Measurements from ENCODE around the gene PALM2AKAP2. TPM values are rescaled to one million over a fixed set of nuclear protein-coding genes. Genes with fewer than 3 reads are reported as not detected.

Gene PALM2AKAP2
- total RNA-seq, 4 donors from 2014 or later, result 1.2 to 3.6 (median 2.6) TPM

DNA sequence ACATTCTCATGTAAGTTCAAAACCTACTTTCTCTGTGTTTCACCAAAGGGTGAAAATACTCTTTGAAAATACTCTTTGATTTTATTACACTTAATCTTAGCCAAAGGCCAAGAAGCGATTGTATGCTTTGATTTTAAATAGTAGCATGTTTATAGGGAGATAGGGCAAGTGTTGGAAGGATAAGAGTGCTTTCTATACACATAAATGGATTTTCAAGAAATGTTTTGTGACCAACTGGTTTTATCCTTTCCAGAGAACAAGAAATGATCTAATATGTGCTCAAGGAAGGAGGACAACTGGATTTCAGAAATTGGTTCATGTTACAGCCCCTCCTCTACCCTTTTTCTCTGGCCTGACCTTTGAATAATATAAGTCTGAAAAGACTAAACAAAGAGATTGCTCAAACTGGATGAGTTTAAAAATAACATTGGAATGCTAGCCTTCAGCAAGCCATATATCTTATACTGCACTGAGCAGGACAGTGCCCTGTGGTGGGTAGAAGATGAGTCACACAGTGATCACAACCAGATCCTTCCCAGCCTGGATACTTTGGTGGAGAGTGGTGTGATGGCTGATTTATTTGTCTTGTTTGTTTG, 13.1 kb downstream of the PALM2AKAP2 start:
- DNase-seq (ENCODE audit: low spot score in 2 of 2), result peak in 1 of 2 donors; percentile 27
- TF ChIP-seq POLR2A (IDR thresholded peaks at IDR 0.05), result no peak
- TF ChIP-seq, protein P1, sequence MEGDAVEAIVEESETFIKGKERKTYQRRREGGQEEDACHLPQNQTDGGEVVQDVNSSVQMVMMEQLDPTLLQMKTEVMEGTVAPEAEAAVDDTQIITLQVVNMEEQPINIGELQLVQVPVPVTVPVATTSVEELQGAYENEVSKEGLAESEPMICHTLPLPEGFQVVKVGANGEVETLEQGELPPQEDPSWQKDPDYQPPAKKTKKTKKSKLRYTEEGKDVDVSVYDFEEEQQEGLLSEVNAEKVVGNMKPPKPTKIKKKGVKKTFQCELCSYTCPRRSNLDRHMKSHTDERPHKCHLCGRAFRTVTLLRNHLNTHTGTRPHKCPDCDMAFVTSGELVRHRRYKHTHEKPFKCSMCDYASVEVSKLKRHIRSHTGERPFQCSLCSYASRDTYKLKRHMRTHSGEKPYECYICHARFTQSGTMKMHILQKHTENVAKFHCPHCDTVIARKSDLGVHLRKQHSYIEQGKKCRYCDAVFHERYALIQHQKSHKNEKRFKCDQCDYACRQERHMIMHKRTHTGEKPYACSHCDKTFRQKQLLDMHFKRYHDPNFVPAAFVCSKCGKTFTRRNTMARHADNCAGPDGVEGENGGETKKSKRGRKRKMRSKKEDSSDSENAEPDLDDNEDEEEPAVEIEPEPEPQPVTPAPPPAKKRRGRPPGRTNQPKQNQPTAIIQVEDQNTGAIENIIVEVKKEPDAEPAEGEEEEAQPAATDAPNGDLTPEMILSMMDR (IDR thresholded peaks at IDR 0.05), result no peak
- no peak overlapping the region for H3K4me3 ChIP-seq (ENCODE audit: low read depth, poor library complexity, severe bottlenecking)
- 56 to 72% methylated on average over 1 of the region's 1 CpG for WGBS, 2 donors
- intact Hi-C loops (cut with DNase I; ENCODE audit: low total_unique reads), result no loop called here

DNA sequence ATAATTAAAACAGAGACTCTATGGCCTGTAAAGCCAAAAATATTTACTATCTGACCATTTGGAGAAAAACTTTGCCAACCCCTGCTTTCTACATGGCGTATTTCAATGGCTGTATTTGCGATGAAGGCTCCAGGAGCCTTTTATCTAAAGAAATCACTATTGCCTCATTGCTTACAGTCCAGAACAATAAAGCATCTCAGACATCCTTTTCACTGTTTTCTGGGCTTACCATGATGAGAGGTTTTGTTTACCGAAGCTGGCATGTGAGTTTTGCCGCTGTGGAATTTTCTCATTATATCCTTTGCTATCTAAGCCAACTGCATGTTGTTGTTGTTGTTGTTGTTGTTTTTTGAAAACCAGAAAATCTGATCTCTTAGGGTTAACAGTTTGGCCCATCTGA, 13.9 kb downstream of the PALM2AKAP2 start:
- no peak for DNase-seq (ENCODE audit: low spot score in 2 of 2)
- no peak for TF ChIP-seq POLR2A (IDR thresholded peaks at IDR 0.05)
- intact Hi-C loops (cut with DNase I; ENCODE audit: low total_unique reads), result no loop called here
- 88 to 90% methylated on average over 4 of the region's 4 CpGs for WGBS, 2 donors
- H3K4me3 ChIP-seq (ENCODE audit: low read depth, poor library complexity, severe bottlenecking), result no peak overlapping the region

DNA sequence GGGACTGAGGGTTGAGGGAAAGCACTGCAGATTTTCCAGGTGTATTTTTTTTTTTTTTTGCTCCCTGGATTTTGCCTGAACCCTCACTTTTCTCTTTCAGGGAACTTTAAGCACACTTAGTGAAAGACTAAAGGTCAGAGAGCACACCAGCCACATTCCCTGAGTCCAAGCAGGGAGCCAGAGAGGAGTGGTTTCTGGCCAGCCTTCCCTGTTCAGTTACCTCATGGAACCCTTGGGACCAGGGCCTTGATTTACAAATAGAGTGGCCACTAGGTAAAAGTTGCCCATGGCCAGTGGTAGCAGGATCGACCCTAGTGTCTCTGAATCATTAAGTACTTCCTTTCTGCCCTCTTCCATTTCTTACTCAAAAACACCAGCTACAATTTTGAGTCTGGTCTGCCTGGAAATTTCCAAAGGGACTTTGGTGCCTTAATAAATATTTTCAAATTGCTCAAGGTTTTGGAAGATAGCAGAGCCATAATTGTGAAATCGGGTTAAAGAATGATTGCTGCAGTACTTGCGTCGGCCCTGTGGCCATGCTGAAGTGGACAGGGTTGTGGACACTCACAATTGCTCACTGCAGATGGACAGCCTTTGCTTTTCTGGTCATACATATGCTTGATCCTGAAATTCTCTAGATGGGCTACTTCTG, 14.5 kb downstream of the PALM2AKAP2 start:
- 61 to 77% methylated on average over 4 of the region's 4 CpGs for WGBS, 2 donors
- DNase-seq (ENCODE audit: low spot score in 2 of 2), result no peak
- intact Hi-C loops (cut with DNase I; ENCODE audit: low total_unique reads), result no loop called here
- TF ChIP-seq POLR2A (IDR thresholded peaks at IDR 0.05), result no peak
- TF ChIP-seq, protein P1 (IDR thresholded peaks at IDR 0.05), result no peak
- no peak overlapping the region for H3K4me3 ChIP-seq (ENCODE audit: low read depth, poor library complexity, severe bottlenecking)

DNA sequence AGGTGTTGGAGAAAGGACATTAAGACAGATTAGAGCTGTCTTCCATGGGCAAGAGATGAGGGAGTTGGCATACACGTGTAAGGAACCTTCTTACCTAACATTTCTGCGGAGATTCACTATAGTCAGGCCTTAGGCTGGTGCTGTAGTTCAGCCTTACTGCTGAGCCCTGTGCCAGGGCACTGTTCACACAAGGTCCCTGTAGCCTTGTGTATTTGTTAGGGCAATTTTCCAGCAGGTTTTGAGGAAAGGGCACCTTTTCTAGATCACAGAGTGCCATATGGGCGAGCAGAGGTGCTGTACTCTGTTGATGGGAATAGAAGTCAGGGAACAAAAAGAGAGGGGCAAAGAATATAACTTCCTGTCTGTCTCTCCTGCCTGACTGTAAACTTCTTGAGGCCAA, 15.6 kb downstream of the PALM2AKAP2 start:
- intact Hi-C loops (cut with DNase I; ENCODE audit: low total_unique reads), result no loop called here
- TF ChIP-seq, protein P1 (IDR thresholded peaks at IDR 0.05), result no peak
- no peak for TF ChIP-seq POLR2A (IDR thresholded peaks at IDR 0.05)
- no peak overlapping the region for H3K4me3 ChIP-seq (ENCODE audit: low read depth, poor library complexity, severe bottlenecking)
- WGBS, 2 donors, result 84 to 92% methylated on average over 3 of the region's 3 CpGs
- no peak for DNase-seq (ENCODE audit: low spot score in 2 of 2)

DNA sequence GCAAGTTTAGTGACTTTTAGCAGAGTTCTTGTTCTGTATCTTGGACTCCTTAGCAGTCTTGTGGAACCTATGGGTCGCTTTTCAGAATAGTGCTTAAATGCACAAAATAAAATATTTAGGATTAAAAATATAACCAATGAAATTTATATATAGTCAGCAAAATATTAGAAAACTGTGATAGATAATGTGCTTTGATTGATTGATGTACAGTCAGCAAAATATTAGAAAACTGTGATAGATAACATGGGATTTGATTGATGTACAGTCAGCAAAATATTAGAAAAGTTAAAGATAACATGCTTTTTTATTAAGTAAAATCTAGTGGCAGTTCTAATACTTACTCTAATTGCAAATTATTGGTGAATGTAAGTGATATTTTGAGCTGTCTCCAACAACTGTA, 16.1 kb downstream of the PALM2AKAP2 start:
- WGBS, 2 donors, result 95 to 100% methylated on average over 1 of the region's 1 CpG
- TF ChIP-seq, protein P1 (IDR thresholded peaks at IDR 0.05), result no peak
- TF ChIP-seq POLR2A (IDR thresholded peaks at IDR 0.05), result no peak
- intact Hi-C loops (cut with DNase I; ENCODE audit: low total_unique reads), result no loop called here

DNA sequence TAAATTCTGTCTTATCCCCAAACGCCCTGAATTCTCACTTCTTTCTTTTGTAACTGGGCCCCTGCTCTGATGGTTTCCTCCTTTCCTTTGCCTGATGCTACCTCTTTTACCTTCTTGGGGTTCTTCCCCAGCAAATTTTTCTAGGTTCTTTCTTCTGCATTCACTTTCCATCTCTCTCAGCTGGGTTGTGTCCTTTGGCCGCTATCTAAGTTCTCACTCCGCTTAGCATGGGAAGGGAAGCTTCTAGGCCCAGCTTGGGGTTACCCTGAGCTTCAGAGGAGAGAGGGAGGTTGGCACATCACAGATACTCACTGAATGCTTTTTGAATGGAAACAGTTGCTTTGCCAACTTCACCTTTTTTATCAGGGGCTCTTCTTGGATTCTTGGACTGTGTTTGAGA, 17.0 kb downstream of the PALM2AKAP2 start:
- intact Hi-C loops (cut with DNase I; ENCODE audit: low total_unique reads), result no loop called here
- H3K4me3 ChIP-seq (ENCODE audit: low read depth, poor library complexity, severe bottlenecking), result no peak overlapping the region
- TF ChIP-seq, protein P1 (IDR thresholded peaks at IDR 0.05), result no peak
- TF ChIP-seq POLR2A (IDR thresholded peaks at IDR 0.05), result no peak
- 89 to 96% methylated on average over 3 of the region's 3 CpGs for WGBS, 2 donors
- DNase-seq (ENCODE audit: low spot score in 2 of 2), result no peak

More for the DNA sequence above, 16.1 kb downstream of the PALM2AKAP2 start:
- no peak for DNase-seq (ENCODE audit: low spot score in 2 of 2)
- no peak overlapping the region for H3K4me3 ChIP-seq (ENCODE audit: low read depth, poor library complexity, severe bottlenecking)

Measured in lower leg skin (tissue), 4 donors.